GM12878 (cell line): Measurements from ENCODE around the gene ABCA7.
A peak's percentile ranks its signal among the peaks of the same experiment; 100 is the strongest.

Experiments
- CTCF ChIP-seq, 3 experiments: IDR thresholded peaks in 2 of 3; conservative IDR thresholded peaks in 1 of 3; 2 replicates each; pipeline ENCODE4 v1.5.1; 2011; ENCODE audit warnings: low read depth in 3 of 3, low read length in 3 of 3, mild to moderate bottlenecking in 3 of 3, control low read depth in 2 of 3, moderate library complexity in 2 of 3, inconsistent platforms in 1 of 3, mixed read lengths in 1 of 3; ENCODE audit not compliant: control insufficient read depth in 2 of 3, insufficient read depth in 1 of 3; ENCODE audit errors: extremely low read depth in 1 of 3
- EGR1 ChIP-seq, 2 experiments: IDR thresholded peaks; 1 replicate in 1 of 2; 2 replicates in 1 of 2; pipeline ENCODE4 v1.6.1; 2011 to 2012; ENCODE audit warnings: low read depth in 2 of 2, low read length in 2 of 2, borderline replicate concordance in 1 of 2, mild to moderate bottlenecking in 1 of 2, moderate library complexity in 1 of 2
- EP300 ChIP-seq, 2 experiments: fragments of 150-350 bp in 1 of 2; IDR thresholded peaks; 2 replicates each; pipeline ENCODE4 v1.6.1; 2011 to 2012; ENCODE audit warnings: low read depth in 2 of 2, low read length in 2 of 2, borderline replicate concordance in 1 of 2, improper control_type of control experiment in 1 of 2, inconsistent platforms in 1 of 2; ENCODE audit not compliant: control insufficient read depth in 1 of 2
- TF ChIP-seq, protein P1 (sequence below): fragments of 450-650 bp; IDR thresholded peaks from 2 replicates; pipeline ENCODE4 v1.6.1; 2014; ENCODE audit warnings: mild to moderate bottlenecking

DNA sequence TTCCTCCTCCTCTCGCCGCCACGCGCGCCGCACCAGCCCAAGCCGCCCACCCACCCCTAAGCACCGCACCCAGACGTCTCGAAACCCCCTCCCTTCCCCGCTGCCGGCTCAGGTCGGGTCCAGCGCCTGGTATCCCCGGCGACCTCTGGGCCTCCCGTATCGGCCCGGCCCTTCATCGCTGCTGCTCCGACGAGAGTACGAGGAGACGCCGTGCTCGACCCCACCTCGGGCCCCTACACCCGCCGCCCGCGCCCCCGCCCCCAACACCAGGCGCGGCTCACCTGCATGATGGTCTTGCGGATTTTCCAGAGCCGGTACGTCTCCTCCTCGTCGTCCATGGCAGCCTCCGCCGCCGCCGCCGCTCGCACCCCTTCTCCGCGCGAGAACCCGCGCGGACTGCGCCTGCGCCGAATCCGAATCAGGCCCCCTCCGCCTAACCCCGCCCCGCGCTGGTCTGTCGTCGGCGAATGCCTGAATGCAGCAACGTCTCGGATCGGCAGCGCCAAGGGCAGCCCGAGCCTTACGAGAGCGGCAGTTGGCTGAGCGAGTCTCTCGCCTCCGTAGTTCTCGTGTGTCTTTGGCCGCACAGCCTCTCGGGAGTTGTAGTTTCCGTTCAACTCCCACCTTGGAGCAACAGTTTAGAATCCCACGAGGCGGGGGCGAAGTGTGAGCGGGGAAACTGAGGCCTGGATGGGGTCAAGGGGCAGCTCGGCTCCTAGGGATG lies 55.2 kb downstream of the ABCA7 start, which contains the start of gene POLR2E:
- TF ChIP-seq EGR1 (IDR thresholded peaks at IDR 0.05; ENCODE audit: borderline replicate concordance in 1 of 2, low read depth in 2 of 2, low read length in 2 of 2) (peak in 1 of 2 experiments; percentile 47; a peak in 1 of 3 replicates), CTCF (IDR thresholded peaks at IDR 0.05 in 2 of 3, conservative IDR thresholded peaks at IDR 0.05 in 1 of 3; ENCODE audit: control insufficient read depth in 2 of 3, extremely low read depth in 1 of 3, insufficient read depth in 1 of 3, low read depth in 3 of 3, low read length in 3 of 3) (no peak), EP300 (IDR thresholded peaks at IDR 0.05; ENCODE audit: borderline replicate concordance in 1 of 2, control insufficient read depth in 1 of 2, low read depth in 2 of 2, low read length in 2 of 2) (no peak)
- TF ChIP-seq, protein P1, sequence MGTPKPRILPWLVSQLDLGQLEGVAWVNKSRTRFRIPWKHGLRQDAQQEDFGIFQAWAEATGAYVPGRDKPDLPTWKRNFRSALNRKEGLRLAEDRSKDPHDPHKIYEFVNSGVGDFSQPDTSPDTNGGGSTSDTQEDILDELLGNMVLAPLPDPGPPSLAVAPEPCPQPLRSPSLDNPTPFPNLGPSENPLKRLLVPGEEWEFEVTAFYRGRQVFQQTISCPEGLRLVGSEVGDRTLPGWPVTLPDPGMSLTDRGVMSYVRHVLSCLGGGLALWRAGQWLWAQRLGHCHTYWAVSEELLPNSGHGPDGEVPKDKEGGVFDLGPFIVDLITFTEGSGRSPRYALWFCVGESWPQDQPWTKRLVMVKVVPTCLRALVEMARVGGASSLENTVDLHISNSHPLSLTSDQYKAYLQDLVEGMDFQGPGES = peak; percentile 65; the same call in 1 of the 2 replicates
